HEK293 (cell line): ENCODE data around the gene CAPS.

Source experiments
- HOXA7 ChIP-seq: sonication (generic); formaldehyde crosslinking; IDR thresholded peaks from 2 replicates; pipeline ENCODE4 v1.8.1; 2022; ENCODE audit warnings: missing genetic modification reagents, borderline replicate concordance
- YY1 ChIP-seq: fragments of 450-650 bp; formaldehyde crosslinking; IDR thresholded peaks from 2 replicates; pipeline ENCODE4 v1.5.1; 2018; ENCODE audit warnings: missing biosample characterization, missing genetic modification characterization
- ZBTB7A ChIP-seq: fragments of 450-650 bp; formaldehyde crosslinking; IDR thresholded peaks from 2 replicates; pipeline ENCODE4 v1.5.1; 2016; ENCODE audit warnings: low read depth, missing biosample characterization, missing genetic modification characterization
- ZNF585B ChIP-seq: fragments of 450-650 bp; formaldehyde crosslinking; IDR thresholded peaks from 2 replicates; pipeline ENCODE4 v1.5.1; 2016; ENCODE audit warnings: missing biosample characterization, missing genetic modification characterization

- TF ChIP-seq ZNF585B (tag by site-specific recombination) (no peak), YY1 (tag by site-specific recombination) (no peak), ZBTB7A (tag by site-specific recombination) (no peak), HOXA7 (CRISPR knock-in tag) (no peak)
These were observed 4.5 kb downstream of the CAPS start for GRCh38 chr19:5918463-5919079.
